Loucy (cell line): ENCODE data around the gene CYP8B1.

Experiments used
- EZH2phosphoT487 ChIP-seq: fragments of 200-600 bp; IDR thresholded peaks from 2 replicates; pipeline ENCODE4 v1.6.1; 2018; ENCODE audit warnings: antibody characterized with exemption, mild to moderate bottlenecking, moderate library complexity, borderline replicate concordance
- TF ChIP-seq, protein P1 (sequence below): fragments of 200-600 bp; sonication (generic); conservative IDR thresholded peaks from 2 replicates; pipeline ENCODE4 v1.5.1; 2014; ENCODE audit warnings: mild to moderate bottlenecking, antibody characterized with exemption, low read length

DNA sequence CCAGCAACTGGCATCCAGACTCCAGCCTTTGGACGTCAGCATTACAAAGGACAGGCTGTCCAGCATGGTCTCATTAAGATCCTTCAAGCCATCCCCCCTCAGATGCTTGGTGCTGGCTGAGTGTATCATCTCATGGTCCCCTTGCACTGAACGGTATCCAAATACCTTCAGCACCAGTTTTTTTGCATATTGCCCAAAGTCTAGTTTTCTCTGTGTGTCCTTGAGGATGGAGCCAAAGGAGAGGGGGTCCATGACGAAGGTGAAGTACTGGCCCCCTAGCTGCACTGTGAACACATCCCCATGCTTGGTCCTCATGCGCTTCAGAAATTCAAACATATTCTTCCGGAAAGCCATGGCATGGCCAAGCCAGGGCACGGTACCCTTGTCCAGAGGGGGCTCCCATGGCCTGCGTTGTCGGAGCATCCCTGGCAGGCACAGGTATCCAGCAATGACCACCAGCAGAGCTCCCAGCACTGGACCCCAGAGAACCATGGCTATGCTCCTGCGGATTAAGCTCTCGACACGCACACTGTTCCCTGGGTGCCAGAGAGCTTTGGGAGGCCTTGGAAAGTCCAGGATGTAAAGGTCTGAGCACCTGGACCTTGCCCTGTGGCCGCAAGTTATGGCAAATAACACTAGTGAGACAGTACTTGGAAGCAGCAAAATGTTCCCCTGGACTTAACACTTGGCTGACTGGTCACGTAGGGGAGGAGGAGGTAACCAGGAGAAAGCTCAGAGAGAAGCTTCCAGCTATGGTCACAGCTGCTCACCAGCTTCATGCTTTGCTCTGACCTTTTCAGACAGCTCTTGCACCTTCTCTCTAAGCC lies at the start of gene CYP8B1:
- TF ChIP-seq, protein P1, sequence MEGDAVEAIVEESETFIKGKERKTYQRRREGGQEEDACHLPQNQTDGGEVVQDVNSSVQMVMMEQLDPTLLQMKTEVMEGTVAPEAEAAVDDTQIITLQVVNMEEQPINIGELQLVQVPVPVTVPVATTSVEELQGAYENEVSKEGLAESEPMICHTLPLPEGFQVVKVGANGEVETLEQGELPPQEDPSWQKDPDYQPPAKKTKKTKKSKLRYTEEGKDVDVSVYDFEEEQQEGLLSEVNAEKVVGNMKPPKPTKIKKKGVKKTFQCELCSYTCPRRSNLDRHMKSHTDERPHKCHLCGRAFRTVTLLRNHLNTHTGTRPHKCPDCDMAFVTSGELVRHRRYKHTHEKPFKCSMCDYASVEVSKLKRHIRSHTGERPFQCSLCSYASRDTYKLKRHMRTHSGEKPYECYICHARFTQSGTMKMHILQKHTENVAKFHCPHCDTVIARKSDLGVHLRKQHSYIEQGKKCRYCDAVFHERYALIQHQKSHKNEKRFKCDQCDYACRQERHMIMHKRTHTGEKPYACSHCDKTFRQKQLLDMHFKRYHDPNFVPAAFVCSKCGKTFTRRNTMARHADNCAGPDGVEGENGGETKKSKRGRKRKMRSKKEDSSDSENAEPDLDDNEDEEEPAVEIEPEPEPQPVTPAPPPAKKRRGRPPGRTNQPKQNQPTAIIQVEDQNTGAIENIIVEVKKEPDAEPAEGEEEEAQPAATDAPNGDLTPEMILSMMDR, result no peak
- TF ChIP-seq EZH2phosphoT487, result no peak
